Stimulated activated CD4-positive, alpha-beta T cell treated with anti-CD3 and anti-CD28 coated beads, Interleukin-15, amount 100 ng/mL, for 1 hour (primary cell): ENCODE results near the gene HP1BP3.
A peak's percentile ranks its signal among the peaks of the same experiment; 100 is the strongest.
"Not testable (repeated sequence)": the region's sequence is repeated elsewhere in the genome, so short reads cannot be mapped to it uniquely, and the experiment has no call there.

Experiments
- DNase-seq, 2 donors: peaks; one replicate each; pipeline ENCODE4 v3.0.0-alpha.2; 2020; ENCODE audit warnings: low read depth in 1 of 2, low spot score in 1 of 2

Gene HP1BP3

DNA sequence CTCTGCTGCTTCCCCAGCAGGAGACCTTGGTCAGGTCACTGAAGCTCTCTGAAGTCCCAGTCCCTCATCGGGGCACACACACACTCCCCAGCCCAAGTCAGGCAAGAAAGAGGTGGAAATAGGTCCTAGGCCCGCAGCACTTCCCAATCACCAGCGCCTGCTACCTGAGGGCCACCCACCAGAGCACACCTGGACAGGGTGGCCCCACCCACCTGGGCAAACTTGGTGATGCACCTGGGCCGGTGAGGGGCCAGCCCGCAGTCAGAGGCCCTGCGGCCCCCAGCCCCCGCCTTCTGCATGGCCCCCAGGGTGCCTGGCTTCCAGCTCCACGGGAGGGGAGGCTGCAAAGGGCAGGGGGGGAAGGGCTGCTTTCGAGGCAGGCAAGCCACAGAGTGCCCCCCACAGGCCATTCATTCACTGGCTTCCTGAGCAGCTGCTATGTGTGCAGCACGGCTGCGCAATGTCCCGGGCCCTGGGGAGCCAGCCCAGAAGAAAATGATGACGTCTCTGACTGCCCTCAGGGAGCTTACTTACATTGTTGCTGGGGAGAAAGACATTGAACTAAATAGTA, 59.3 kb downstream of the HP1BP3 start:
- DNase-seq: no peak

DNA sequence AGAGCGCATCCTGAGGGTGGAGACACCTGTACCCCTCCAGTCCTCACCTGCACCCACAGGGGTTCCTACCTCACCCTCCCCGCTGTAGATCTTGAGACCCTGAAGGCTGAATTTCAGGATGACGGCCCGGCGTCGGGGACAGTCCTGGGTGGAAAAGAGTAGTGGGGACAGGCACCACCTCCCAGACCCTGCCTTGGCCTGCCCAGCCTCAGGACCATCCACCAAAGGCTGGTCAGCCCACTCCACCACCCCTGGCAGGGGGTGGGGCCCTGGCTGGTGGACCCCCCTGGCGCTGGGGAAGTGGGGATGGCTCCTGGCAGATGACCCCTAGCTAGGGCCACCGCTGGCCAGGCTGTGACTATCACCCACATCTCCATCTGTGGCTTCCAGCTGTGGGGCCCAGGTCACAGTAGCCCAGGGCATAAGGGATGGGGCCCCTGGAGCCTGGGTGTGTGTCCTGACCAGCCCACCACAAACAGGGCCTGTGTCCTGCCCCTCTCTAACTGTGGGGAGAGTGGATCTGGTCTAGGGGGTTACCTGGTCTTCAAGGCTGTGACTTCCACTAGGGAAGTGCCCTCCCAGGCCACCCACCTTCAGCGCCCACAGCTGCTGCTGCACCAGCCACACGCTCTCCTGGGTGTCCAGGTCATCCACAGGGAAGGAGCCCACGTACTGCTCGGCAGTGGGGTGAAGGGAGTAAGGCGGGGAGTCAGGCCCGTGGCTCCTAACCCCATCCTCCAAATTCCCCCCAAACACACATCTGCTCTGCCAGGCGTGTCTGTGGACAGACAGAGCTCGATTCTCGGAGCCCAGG, 60.0 kb downstream of the HP1BP3 start:
- DNase-seq: no peak

DNA sequence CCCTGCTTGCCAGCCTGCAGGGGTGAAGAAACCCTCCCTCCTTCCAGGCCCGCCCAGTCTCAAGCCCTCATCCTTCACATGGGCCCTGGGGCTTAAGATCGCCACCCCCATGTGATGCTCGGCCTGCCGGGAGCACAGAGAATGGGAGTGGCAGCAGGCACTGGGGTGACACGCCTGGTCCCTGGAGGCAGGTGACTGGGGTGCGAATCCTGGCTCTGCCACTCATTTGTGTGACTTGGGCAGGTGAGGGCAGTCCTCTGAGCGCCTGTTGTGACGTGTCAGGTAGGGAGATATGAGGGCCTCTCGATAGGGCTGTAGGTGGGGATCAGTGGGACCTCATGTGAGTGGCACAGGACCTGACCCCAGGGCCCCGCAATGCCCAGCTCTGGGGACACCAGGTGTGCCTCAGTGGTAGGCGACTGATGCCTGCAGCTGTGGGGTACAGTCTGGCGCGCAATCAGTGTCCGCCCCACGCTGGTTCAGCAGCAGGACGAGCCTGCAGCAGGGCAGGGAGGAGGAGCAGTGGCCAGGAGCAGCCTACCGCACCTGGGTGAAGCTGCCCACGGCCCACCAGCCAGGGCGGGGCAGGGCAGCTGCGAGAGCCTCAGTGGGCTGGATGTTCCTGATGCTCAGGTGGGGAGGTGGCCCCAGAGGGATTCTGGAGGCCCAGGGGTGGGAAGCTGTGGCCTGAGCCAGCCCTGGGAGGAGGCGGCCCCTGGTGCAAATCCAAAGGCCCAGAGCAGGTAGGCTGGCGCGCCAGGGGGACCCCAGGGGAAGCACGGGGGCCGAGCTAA, 60.8 kb downstream of the HP1BP3 start:
- no peak for DNase-seq

DNA sequence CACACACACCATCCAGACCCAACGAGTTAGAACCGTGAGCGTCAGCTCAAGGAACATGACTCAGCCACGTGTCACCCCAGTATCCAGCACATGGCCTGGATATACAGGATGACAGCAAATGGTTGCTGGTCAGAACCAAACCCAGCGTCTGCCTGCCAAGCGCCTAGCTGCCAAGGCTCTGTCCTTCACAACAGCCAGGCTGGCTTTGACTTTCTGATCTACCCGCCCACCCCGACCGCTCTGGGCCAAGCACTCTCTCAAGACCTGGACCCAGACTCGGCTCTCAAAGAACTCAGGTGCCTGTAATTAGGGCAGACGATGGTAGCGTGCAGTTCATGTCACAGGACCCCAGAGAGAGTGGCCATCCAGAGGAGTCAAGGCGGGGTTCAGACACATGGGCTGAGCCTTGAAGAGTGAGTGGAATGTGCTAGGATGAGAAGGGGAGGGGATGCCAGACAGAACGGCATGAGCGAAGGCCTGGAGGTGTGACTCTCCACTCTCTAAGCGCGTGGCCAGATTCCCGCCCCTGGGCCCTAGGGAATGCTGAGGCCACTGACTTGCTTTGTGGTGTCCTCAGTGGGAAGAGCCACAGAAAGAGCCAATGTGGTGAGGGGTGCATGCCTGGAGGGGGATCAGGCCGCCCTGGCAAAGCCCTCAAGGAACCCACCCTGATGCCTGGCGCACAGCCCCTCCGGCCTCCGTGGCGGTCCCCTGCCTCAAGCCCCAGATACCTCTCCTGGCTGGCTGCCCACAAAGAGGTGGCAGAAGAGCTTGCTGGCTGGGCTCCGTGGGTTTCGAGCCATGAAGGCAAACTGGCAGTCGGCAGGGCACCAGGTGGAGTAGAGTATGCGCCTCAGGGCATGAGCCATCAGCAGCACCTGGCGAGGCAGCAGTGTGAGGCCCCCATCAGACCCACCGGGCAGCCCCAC, 61.7 kb downstream of the HP1BP3 start:
- DNase-seq: no peak

DNA sequence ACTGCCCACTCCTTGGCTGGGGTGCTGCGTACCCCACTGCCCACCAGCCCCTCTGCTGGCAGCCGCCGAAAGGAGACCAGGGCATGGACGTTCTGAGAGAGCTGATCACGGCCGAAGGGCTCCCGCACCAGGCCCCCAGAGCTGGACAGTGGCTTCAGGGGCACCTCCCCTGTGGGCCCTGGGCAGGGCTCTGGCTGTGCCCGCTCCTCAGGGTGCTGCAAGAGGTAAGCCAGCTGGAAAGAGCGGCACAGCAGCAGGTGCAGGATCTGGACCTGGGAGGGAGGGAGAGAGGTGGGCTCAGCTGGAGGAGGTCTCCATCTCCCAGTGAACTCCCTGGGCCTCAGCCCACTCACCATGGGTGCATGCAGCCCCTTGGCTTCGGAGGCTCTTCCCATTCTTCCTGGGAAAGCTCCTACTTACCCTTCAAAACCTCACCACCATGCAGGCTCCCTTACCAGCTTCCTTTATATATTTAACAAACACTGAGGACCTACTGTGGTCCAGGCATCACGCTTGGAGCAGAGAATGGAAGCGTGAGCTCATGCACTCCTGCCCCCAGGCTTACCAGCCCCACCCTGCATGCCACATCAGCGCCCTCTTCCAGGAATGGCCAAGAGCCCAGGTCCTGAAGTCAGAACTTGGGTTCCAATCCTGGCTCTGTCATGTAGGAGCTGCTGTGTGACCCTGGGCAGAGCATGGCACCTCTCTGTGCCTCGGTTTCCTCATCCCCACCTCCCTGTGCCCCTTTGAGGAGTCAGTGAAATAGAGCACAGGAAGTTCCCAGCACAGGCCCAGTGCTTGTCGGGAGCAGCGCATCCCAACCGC, 62.5 kb downstream of the HP1BP3 start:
- DNase-seq: no peak

DNA sequence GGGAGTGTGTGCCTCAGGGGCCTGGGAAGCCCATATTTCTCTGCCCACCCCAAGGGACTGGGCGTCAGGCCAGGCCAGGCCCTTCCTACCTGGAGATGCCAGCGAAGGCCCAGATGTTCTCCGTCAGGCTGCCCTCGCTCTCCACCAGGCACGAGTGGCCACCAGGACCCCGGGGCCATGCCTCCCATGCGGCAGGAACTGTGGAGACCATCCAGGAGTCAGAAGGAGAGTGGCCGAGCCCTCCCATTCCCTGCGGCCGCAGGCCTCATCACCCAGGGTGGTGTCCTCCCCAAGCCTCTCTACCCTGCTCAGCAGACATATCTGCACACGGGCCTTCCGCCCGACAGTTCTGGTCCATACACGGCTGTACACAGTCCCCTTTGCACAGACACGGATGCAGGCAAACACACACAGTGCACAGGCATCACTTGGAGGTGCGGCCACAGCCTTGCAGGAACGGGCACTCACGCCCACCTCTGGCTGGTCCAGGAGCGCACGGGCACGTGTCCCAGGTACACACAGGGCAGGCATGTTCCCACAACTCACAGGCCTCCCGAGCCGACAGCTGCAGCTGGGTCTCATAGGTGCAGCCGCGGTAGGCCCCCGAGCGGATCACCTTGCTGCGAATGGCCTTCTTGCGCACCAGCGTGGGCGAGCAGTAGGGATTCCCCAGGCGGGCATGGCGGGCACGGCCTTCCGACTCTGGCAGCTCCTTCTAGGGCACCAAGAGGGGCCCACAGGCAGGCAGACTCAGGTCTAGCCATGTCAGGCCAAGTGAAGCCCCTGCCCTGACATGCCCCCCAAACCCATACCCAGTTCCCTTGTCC, 63.4 kb downstream of the HP1BP3 start:
- DNase-seq: no peak

DNA sequence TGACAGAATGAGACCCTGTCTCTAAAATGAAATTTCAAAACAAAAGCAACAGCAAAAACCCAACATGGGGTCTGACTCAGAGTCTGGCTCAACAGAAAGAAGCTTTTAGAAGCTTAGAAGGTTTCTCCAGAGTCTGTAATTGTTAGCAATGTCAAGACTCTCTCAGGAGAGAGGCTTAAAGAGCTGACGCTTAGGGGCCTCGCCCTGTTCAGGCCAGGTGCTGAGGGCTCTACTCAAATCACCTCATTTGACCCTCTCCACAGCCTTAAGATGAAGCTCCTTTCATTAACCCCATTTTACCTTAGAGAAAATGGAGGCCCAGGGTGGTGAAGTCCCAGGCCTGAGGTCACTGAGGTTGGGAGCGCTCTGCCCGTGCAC, 64.0 kb downstream of the HP1BP3 start:
- DNase-seq: no peak

DNA sequence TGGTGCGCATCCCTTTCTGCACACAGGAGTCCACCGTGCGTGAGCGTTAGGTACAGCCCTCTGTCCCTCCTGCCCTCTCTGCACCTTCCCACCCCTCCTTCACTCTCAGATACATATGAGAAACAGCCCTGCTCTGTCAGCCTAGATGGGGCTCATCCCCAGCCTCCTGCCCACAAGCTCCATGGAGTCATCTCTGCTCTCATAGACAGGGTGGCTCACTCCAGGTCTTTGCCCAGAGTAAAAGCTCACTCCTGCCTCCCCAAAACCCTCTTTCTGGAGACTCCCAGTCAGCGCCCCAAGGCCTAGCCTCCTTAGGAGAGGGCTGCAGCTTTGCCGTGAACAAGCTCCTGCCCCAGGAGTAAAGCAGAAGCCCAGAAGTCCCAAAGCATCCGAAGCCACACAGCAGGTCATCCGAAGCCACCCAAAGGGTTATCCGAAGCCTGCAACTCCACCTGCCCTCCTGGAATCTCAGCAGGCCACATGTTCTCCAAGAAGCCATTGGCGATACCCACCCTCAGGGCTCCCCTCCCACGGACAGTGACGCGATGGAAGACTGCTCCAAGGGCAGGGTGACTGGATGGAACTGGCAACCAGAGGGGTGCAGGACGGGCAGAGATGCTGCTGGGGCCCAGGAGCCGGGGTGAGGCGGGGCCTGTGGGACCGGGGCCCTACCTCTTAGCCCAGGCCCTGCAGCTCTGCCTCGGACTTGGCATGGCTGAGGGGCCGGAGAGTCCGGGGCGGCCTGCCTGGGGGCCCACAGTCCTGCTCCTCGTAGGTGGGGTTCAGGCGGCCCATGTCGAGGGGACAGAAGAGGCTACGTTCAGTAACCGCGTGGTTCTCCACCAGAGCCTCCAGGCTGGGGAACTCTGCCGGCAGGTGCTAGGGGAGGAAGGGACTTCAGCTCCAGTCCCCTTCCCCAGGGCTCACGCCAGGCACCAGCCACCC, 65.7 kb downstream of the HP1BP3 start:
- DNase-seq: no peak

DNA sequence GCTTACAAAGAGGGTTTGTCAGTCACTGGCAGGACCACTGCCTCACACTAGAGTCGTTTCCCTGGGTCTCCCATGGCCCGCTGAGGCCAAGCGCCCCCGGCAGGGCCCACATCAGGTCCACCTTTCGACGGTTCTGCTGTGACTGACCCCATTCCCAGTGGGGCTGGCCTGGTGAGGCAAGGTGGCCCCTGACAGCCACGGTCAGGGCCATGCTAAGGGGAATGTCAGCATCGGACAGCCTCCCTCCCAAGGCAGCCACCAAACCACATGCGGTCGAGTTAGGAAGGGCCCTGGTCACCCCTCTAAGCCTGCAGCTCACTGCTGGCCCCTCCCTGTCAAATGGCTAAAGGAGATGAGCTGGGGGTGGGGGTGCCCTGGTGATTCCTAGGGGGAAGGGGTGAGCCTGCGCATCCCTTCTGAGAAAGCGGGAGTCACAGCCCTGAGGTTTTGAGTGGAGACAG, 66.4 kb downstream of the HP1BP3 start:
- no peak for DNase-seq

DNA sequence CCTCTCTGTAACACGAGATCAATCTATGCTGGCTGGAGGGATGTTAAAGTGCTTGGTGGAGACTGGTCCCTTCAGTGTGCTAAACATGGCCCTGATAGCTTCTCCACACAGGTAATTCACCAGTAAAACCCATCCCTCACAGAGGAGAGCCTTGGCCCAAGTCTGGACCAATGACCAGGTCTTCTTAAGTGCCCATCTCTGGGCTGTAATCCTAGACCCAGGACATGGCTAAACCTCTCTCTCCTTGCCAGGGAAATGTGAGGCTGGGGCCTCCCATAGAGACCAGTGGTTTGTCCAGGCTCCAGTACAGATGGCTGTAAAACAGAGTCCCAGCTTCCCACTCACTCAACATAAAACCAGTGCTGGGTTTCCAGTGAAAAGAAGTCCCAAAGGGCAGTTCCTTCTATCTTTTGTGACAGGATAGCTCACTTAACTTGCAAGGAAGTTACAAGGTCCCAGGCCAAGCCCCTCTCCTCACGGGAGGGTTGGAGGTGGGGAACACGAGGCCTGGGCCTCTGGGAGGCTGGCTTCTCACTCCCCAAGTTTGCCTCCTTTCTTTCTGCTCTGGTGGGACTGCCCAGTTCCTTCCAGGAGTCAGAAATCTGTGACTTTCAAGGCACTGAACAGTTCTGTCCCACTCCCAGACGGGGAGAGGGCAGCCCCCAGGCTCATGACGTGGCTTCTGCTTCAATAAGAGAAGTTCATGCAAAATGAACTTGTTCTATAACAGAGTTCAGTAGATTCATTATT, 67.1 kb downstream of the HP1BP3 start:
- no peak for DNase-seq

DNA sequence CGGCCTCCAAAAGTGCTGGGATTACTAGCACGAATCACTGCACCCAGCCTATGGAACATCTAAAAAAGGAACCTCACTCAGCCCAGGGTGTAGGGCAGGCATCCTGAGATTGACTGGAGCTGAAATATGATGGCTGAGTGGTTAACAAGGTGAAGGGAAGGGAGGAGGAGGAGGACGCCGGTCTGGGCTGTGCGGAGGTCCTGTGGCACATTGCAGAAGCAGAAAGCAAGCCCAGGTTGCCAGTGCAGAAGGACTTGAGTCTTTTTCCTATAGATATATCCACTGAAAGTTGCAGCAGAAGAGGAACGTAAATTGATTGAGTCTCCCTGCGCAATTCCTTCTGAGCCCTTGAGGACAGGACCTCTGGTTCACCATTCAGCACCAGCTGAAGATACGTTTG, 67.8 kb downstream of the HP1BP3 start:
- no peak for DNase-seq

DNA sequence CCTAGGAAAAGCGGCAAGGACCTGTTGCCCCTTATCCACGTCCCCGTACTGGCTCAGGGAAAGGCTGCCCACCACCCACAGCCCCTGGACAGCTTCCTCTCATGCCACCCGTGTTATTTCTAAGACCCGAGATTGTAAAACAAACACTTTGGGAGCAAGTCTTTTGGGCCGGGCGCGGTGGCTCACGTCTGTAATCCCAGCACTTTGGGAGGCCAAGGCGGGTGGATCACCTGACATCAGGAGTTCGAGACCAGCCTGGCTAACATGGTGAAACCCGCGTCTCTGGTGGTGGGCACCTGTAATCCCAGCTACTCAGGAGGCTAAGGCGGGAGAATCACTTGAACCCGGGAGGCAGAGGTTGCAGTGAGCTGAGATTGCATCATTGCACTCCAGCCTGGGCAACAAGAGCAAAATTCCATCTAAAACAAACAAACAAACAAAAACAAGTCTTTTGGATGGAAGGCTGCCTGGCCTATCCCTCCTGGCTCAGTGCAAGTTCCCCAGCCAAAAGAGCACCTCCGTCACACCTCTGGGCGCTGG, 68.7 kb downstream of the HP1BP3 start:
- DNase-seq: not testable (repeated sequence)

DNA sequence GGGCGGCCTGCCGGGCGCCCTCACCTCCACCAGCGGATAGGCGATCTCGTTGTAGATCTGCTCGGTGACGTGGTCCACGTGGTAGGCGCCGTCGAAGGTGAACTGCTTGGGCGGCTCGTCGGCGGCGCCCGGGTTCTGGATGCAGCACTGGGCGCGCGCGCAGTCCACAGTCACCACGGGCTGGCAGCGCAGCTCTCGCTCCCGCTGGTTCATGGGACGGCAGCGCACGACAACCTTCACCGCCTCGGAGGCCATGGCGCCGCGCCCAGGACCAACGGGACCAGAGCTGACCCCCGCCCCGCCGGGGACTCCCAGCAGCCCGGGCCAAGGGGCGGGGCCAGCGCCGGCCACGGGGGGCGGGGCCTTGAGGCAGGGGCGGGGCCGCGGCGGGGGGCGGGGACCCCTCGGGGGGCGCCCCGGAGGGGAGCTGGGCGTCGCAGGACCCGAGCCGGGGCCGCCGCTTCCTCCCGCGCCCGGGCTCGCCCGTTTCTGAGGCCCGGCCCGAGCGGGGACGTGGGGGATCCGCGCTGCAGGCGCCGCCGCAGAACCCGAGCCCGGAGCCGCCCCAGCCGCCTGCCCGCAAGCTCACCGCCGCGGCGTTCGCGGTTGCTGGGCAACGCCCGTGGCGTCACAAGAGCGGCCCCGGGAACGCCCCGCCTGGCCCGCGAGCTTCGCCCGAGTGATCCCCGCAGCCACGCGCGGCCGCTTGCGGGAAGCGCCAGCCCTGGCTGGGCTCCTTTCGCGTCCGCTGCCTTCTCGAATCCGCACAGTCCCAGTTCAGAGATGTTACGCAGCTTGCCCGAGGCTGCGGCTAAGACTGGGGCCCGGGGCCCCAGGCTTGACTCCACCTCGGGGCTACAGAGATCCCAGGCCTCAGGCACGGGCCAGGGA, 69.4 kb downstream of the HP1BP3 start, which contains the start of gene KIF17:
Gene KIF17, minus strand, starts transcription at position 556 of the 891 bp plus-strand sequence. Its CDS starts 301 bp downstream, at position 255.
- peak; percentile 40 to 54 for DNase-seq

DNA sequence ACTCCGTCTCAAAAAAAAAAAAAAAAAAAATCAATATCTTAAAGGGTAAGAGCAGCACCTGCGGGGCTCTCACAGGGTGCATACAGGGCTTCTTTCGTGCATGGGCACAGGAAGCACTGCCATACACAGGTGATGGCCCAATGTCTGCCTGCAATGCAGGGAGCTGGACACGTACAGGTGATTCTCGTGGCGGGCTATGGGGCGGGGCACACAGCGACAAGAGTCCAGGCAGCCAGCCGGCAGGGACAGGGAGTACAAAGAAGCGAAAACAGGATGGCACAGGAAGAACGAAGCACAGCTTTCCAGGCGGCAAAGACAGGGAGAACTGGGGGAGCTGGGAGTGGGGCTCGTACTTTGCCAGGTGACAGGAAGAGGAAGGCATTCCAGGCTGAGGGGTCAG, 70.9 kb downstream of the HP1BP3 start:
- no peak for DNase-seq

DNA sequence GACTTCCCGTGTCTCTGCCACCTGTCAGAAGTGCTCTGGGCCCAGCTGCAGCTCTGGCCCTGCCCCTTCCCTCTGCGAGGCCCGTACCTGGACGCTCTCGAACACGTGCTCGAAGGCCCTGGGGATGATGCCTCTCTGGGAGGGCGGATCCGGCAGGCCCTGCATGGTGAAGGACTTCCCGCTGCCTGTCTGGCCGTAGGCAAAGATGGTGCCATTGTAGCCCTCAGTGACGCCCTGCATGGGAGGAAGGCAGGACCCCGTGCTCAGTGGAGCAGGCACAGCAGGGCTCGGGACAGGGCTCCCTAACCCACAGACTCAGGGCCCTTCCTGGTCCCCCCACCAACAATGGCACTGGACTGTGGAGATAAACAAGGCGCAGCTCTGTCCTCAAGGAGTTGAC, 71.7 kb downstream of the HP1BP3 start:
- DNase-seq: no peak

DNA sequence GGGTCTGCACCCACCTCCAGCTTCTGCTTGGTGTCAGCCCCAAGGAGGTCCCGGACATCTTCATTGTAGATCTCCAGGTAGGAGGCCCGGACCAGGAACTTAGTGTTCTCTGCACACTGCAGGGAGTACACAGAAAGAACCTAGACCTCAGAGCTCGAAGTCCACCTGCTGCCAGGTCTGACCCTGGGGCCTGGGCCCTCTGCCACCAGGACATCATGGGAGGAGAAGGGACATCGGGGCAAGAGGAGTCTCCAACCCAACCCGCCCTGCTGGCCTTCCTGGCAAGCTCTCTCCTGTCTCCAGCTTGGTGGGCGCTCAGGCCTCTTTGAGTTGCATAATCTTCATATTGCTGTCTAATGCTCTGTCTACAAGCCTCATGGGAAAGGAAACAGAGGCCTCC, 73.7 kb downstream of the HP1BP3 start:
- DNase-seq: no peak
